CD1c-positive myeloid dendritic cell (primary cell): ENCODE data around the gene TRHDE.

Experiments
- DNase-seq: peaks from one replicate; pipeline ENCODE4 v3.0.0-alpha.2; 2016; ENCODE audit errors: extremely low spot score

The TRHDE gene

GRCh38 chr12:72323881-72324280, 51.7 kb downstream of the TRHDE start:
- no peak for DNase-seq

- DNase-seq, result no peak
Measured at GRCh38 chr12:72330301-72330700, 58.1 kb downstream of the TRHDE start.

- DNase-seq, result no peak
Measured at GRCh38 chr12:72330784-72331183, 58.6 kb downstream of the TRHDE start.

- DNase-seq, result no peak
Measured at GRCh38 chr12:72337382-72337781, 65.2 kb downstream of the TRHDE start.

- DNase-seq, result no peak
Measured at GRCh38 chr12:72337946-72338345, 65.8 kb downstream of the TRHDE start.

GRCh38 chr12:72338437-72338836, 66.3 kb downstream of the TRHDE start:
- DNase-seq, result no peak

GRCh38 chr12:72346363-72346944, 74.3 kb downstream of the TRHDE start:
- peak; percentile 63 for DNase-seq

- no peak for DNase-seq
Measured at GRCh38 chr12:72349491-72349890, 77.3 kb downstream of the TRHDE start.

- DNase-seq, result no peak
Measured at GRCh38 chr12:72359416-72359815, 87.2 kb downstream of the TRHDE start.

- DNase-seq, result no peak
Measured at GRCh38 chr12:72365151-72365550, 93.0 kb downstream of the TRHDE start.

- DNase-seq, result no peak
Measured at GRCh38 chr12:72366255-72366654, 94.1 kb downstream of the TRHDE start.

GRCh38 chr12:72368298-72368697, 96.1 kb downstream of the TRHDE start:
- no peak for DNase-seq

- no peak for DNase-seq
Measured at GRCh38 chr12:72368719-72369422, 96.7 kb downstream of the TRHDE start.

GRCh38 chr12:72369423-72369959, 97.3 kb downstream of the TRHDE start:
- no peak for DNase-seq

- no peak for DNase-seq
Measured at GRCh38 chr12:72380441-72380840, 108.3 kb downstream of the TRHDE start.

GRCh38 chr12:72388322-72388721, 116.2 kb downstream of the TRHDE start:
- DNase-seq, result no peak

GRCh38 chr12:72390146-72390545, 118.0 kb downstream of the TRHDE start:
- no peak for DNase-seq

- no peak for DNase-seq
Measured at GRCh38 chr12:72406111-72406510, 133.9 kb downstream of the TRHDE start.

GRCh38 chr12:72432037-72432604, 160.0 kb downstream of the TRHDE start:
- no peak for DNase-seq

GRCh38 chr12:72433298-72433697, 161.1 kb downstream of the TRHDE start:
- no peak for DNase-seq

- no peak for DNase-seq
Measured at GRCh38 chr12:72434999-72435398, 162.8 kb downstream of the TRHDE start.

- DNase-seq, result no peak
Measured at GRCh38 chr12:72442217-72442616, 170.0 kb downstream of the TRHDE start.

- DNase-seq, result no peak
Measured at GRCh38 chr12:72444125-72444524, 172.0 kb downstream of the TRHDE start.
